K562 (cell line): ENCODE data around the gene CCNL1. TPM values are rescaled to one million over a fixed set of nuclear protein-coding genes. Genes with fewer than 3 reads are reported as not detected.
A peak's percentile ranks its signal among the peaks of the same experiment; 100 is the strongest.

Experiments
- CHAMP1 ChIP-seq: fragments of 450-650 bp; IDR thresholded peaks from 2 replicates; pipeline ENCODE4 v1.6.1; 2016; ENCODE audit warnings: mild to moderate bottlenecking
- FOSL1 ChIP-seq: fragments of 200-800 bp; sonication (Bioruptor generic); conservative IDR thresholded peaks from 2 replicates; pipeline ENCODE4 v1.6.1; 2016; ENCODE audit warnings: missing genetic modification characterization, missing compliant biosample characterization
- PHF21A ChIP-seq: fragments of 450-650 bp; IDR thresholded peaks from 2 replicates; pipeline ENCODE4 v1.6.1; 2017; ENCODE audit warnings: low read depth, borderline replicate concordance
- SMAD1 ChIP-seq: fragments of 150-350 bp; IDR thresholded peaks from 2 replicates; pipeline ENCODE4 v1.6.1; 2014; ENCODE audit warnings: low read length, low read depth; ENCODE audit not compliant: partially characterized antibody
- SMAD4 ChIP-seq: fragments of 250-450 bp; sonication (Bioruptor Pico); conservative IDR thresholded peaks from 2 replicates; pipeline ENCODE4 v1.8.0; 2021; ENCODE audit warnings: inconsistent platforms, mild to moderate bottlenecking, moderate library complexity
- SP2 ChIP-seq: IDR thresholded peaks from 2 replicates; pipeline ENCODE4 v1.6.1; 2011; ENCODE audit warnings: mild to moderate bottlenecking, low read depth, low read length, moderate library complexity; ENCODE audit not compliant: poor library complexity, severe bottlenecking; ENCODE audit errors: extremely low read depth
- STAG1 ChIP-seq: sonication (generic); formaldehyde crosslinking; IDR thresholded peaks from 2 replicates; pipeline ENCODE4 v1.5.0; 2020; ENCODE audit warnings: missing genetic modification reagents, borderline replicate concordance
- THRB ChIP-seq: fragments of 450-650 bp; formaldehyde crosslinking; conservative IDR thresholded peaks from 2 replicates; pipeline ENCODE4 v1.4.0; 2022; ENCODE audit warnings: mild to moderate bottlenecking, missing genetic modification characterization
- ZBTB1 ChIP-seq: sonication (generic); formaldehyde crosslinking; IDR thresholded peaks from 2 replicates; pipeline ENCODE4 v1.8.1; 2023; ENCODE audit warnings: missing genetic modification reagents, low read depth, mild to moderate bottlenecking, borderline replicate concordance
- ZNF316 ChIP-seq: fragments of 450-650 bp; IDR thresholded peaks from 2 replicates; pipeline ENCODE4 v1.6.1; 2016
- polyA plus RNA-seq, 8 experiments: library from polyadenylated mRNA; depleted of rRNA in 4 of 8; stranded (reverse) in 5 of 8; unstranded in 3 of 8; fragments of >200 nt; fragmentation: Nextera tagmentation in 2 of 8; fragmentation: Illumina TruSeq in 1 of 8; extraction: Ambion mirVana in 2 of 8; extraction: Trizol in 1 of 8; gene quantifications; 2 replicates each; pipeline versions ENCODE4 v1.2.1 to v1.2.3, GENCODE V29; 2011 to 2014; ENCODE audit warnings: inconsistent platforms in 1 of 8, missing spikeins in 1 of 8
- total RNA-seq, 7 experiments: library from RNA; depleted of rRNA in 6 of 7; stranded (reverse); fragments of >200 nt in 6 of 7; fragmentation: Illumina TruSeq in 2 of 7; extraction: Trizol in 2 of 7; gene quantifications; 2 replicates each; pipeline versions ENCODE4 v1.2.1 to v1.2.3, GENCODE V29; 2011 to 2021; ENCODE audit warnings: low replicate concordance in 1 of 7
- TF ChIP-seq, protein P1 (sequence below), 3 experiments: IDR thresholded peaks in 2 of 3; conservative IDR thresholded peaks in 1 of 3; 2 replicates each; pipeline ENCODE4 v1.5.1; 2011 to 2012; ENCODE audit warnings: low read length in 3 of 3, mild to moderate bottlenecking in 3 of 3, control low read depth in 2 of 3, improper control_type of control experiment in 1 of 3, inconsistent platforms in 1 of 3, low read depth in 1 of 3, mixed read lengths in 1 of 3, moderate library complexity in 1 of 3; ENCODE audit not compliant: insufficient read depth in 2 of 3
- TF ChIP-seq, protein P2 (sequence below), 2 experiments: fragments of 450-650 bp; formaldehyde crosslinking in 1 of 2; IDR thresholded peaks; 2 replicates each; pipeline versions ENCODE4 v1.4.0 to v1.6.1; 2014 to 2020; ENCODE audit warnings: mild to moderate bottlenecking in 2 of 2, borderline replicate concordance in 1 of 2, low read depth in 1 of 2

CCNL1 gene
- total and polyA plus RNA-seq, 9 of the 15 experiments (the other 6 are each of a cell fraction or from before 2014, with no cell fraction given) = 16.1 to 186 (median 132) TPM

- TF ChIP-seq THRB (no peak), SP2 (no peak), STAG1 (CRISPR knock-in tag) (no peak), CHAMP1 (no peak), ZNF316 (0 out of 2 replicates have a peak, but pooled peaks have one; percentile 9), SMAD1 (peak; percentile 42), FOSL1 (tag) (no peak), ZBTB1 (CRISPR knock-in tag) (no peak), PHF21A (no peak), SMAD4 (CRISPR knock-in tag) (peak; percentile 59; the same call in 1 of the 2 replicates)
- TF ChIP-seq, protein P1, sequence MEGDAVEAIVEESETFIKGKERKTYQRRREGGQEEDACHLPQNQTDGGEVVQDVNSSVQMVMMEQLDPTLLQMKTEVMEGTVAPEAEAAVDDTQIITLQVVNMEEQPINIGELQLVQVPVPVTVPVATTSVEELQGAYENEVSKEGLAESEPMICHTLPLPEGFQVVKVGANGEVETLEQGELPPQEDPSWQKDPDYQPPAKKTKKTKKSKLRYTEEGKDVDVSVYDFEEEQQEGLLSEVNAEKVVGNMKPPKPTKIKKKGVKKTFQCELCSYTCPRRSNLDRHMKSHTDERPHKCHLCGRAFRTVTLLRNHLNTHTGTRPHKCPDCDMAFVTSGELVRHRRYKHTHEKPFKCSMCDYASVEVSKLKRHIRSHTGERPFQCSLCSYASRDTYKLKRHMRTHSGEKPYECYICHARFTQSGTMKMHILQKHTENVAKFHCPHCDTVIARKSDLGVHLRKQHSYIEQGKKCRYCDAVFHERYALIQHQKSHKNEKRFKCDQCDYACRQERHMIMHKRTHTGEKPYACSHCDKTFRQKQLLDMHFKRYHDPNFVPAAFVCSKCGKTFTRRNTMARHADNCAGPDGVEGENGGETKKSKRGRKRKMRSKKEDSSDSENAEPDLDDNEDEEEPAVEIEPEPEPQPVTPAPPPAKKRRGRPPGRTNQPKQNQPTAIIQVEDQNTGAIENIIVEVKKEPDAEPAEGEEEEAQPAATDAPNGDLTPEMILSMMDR (IDR thresholded peaks at IDR 0.05 in 2 of 3, conservative IDR thresholded peaks at IDR 0.05 in 1 of 3; ENCODE audit: insufficient read depth in 2 of 3, low read depth in 1 of 3, low read length in 3 of 3) = peak; percentile 47 to 55 (median 50); a peak in 5 of 6 replicates
- TF ChIP-seq, protein P2, sequence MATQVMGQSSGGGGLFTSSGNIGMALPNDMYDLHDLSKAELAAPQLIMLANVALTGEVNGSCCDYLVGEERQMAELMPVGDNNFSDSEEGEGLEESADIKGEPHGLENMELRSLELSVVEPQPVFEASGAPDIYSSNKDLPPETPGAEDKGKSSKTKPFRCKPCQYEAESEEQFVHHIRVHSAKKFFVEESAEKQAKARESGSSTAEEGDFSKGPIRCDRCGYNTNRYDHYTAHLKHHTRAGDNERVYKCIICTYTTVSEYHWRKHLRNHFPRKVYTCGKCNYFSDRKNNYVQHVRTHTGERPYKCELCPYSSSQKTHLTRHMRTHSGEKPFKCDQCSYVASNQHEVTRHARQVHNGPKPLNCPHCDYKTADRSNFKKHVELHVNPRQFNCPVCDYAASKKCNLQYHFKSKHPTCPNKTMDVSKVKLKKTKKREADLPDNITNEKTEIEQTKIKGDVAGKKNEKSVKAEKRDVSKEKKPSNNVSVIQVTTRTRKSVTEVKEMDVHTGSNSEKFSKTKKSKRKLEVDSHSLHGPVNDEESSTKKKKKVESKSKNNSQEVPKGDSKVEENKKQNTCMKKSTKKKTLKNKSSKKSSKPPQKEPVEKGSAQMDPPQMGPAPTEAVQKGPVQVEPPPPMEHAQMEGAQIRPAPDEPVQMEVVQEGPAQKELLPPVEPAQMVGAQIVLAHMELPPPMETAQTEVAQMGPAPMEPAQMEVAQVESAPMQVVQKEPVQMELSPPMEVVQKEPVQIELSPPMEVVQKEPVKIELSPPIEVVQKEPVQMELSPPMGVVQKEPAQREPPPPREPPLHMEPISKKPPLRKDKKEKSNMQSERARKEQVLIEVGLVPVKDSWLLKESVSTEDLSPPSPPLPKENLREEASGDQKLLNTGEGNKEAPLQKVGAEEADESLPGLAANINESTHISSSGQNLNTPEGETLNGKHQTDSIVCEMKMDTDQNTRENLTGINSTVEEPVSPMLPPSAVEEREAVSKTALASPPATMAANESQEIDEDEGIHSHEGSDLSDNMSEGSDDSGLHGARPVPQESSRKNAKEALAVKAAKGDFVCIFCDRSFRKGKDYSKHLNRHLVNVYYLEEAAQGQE (IDR thresholded peaks at IDR 0.05; ENCODE audit: borderline replicate concordance) = peak; percentile 13; the same call in 1 of the 2 replicates
- TF ChIP-seq, protein P2 (CRISPR knock-in tag; IDR thresholded peaks at IDR 0.05; ENCODE audit: low read depth) = no peak
These were observed 46.0 kb downstream of the CCNL1 start (continued) for GRCh38 chr3:157113832-157114505.
